ENCODE measurements around the gene PYGB.

DNA sequence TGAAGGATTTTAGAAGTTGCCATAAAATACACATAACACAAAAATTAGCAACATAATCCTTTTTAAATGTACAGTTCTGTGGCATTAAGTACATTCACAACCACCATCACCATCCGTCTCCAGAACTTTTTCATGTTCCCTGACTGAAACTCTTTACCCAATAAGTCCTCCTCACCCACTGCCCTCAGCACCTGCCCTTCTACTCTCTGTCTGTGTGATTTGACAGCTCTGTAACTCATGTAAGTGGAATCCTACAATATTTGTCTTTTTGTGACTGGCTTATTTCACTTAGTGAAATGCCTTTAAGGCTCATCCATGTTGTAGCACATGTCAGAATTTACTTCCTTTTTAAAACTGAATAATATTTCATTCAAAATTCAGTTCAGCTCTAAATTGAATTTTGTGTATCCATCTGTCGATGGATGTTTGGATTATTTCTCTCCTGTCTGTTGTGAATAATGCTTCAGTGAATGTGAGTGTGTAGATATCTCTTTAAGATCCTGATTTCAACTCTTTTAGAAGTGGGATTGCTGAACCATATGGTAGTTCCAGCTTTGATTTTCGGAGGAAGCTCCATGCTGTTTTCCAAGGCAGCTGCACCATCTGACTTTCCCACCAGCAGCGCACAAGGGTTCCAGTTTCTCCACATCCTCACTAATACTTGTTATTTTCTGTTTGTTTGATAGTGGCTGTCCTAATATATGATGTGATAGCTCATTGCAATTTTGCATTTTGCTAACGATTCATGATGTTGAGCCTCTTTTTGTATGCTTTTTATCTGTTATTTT lies 48.2 kb upstream of the PYGB start:
- TF ChIP-seq, protein P1, sequence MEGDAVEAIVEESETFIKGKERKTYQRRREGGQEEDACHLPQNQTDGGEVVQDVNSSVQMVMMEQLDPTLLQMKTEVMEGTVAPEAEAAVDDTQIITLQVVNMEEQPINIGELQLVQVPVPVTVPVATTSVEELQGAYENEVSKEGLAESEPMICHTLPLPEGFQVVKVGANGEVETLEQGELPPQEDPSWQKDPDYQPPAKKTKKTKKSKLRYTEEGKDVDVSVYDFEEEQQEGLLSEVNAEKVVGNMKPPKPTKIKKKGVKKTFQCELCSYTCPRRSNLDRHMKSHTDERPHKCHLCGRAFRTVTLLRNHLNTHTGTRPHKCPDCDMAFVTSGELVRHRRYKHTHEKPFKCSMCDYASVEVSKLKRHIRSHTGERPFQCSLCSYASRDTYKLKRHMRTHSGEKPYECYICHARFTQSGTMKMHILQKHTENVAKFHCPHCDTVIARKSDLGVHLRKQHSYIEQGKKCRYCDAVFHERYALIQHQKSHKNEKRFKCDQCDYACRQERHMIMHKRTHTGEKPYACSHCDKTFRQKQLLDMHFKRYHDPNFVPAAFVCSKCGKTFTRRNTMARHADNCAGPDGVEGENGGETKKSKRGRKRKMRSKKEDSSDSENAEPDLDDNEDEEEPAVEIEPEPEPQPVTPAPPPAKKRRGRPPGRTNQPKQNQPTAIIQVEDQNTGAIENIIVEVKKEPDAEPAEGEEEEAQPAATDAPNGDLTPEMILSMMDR (IDR thresholded peaks at IDR 0.05): no peak
- TF ChIP-seq POLR2A (IDR thresholded peaks at IDR 0.05): no peak
- no peak for TF ChIP-seq POLR2AphosphoS5 (IDR thresholded peaks at IDR 0.05)
